GM12878 (cell line): ENCODE measurements around the gene CXXC5. TPM values are rescaled to one million over a fixed set of nuclear protein-coding genes. Genes with fewer than 3 reads are reported as not detected.
"Not testable (repeated sequence)": the region's sequence is repeated elsewhere in the genome, so short reads cannot be mapped to it uniquely, and the experiment has no call there.

Source experiments
- ATAC-seq: fragments of 200-7000 bp; cut with Tn5 transposase; 3 replicates; pipeline ENCODE4 v1.9.1; 2020; ENCODE audit warnings: mild to moderate bottlenecking, moderate library complexity
- BruUV-seq: library from RNA; stranded (reverse); fragments of 400-500 nt; replicated peaks from 2 replicates; lab custom pipeline; 2021; lab: Mats Ljungman, UMichigan
- CTCF ChIA-PET: fragments of 300-600 bp; sonication (Branson Sonifier 250); formaldehyde crosslinking; extraction: SDS; loops from one replicate; lab custom pipeline; 2021; ENCODE audit warnings: inconsistent platforms; lab: Yijun Ruan, JAX
- POLR2A ChIA-PET: fragments of 350-600 bp; formaldehyde crosslinking; extraction: SDS; loops from one replicate; lab custom pipeline; 2021; ENCODE audit warnings: inconsistent platforms; lab: Charles Lee
- RAD21 ChIA-PET: fragments of 300-600 bp; sonication (Branson Sonifier 250); formaldehyde crosslinking; loops from one replicate; lab custom pipeline; 2023; ENCODE audit warnings: antibody characterized with exemption; ENCODE audit not compliant: unreplicated experiment; lab: Charles Lee
- SMC1A ChIA-PET: fragments of 300-600 bp; sonication (Branson Sonifier 250); formaldehyde crosslinking; loops from one replicate; lab custom pipeline; 2023; ENCODE audit not compliant: unreplicated experiment, uncharacterized antibody; lab: Charles Lee
- DNase-seq: peaks from one replicate; pipeline ENCODE4 v3.0.0-alpha.2; 2011; ENCODE audit warnings: low read depth, low spot score
- FAIRE-seq: peaks from 3 replicates; lab custom pipeline; 2011; peaks lifted over from hg19 to GRCh38; lab: Jason Lieb, UNC
- H2AFZ ChIP-seq: 2 replicates; pipeline ENCODE4 v1.6.0; 2011; ENCODE audit warnings: low read depth, low read length, control low read depth; ENCODE audit not compliant: control insufficient read depth
- H3K27ac ChIP-seq: 2 replicates; pipeline ENCODE4 v1.5.1; 2011; ENCODE audit warnings: control low read depth; ENCODE audit not compliant: control insufficient read depth, insufficient read depth
- H3K27me3 ChIP-seq, 2 experiments: replicated peaks in 1 of 2; 2 replicates each; pipeline versions ENCODE4 v1.6.0 to v1.6.1; 2011; ENCODE audit warnings: low read length in 1 of 2; ENCODE audit not compliant: control insufficient read depth in 2 of 2, insufficient read depth in 2 of 2
- H3K36me3 ChIP-seq, 2 experiments: 2 replicates each; pipeline ENCODE4 v1.5.1; 2011; ENCODE audit warnings: low read length in 1 of 2; ENCODE audit not compliant: control insufficient read depth in 2 of 2, insufficient read depth in 2 of 2
- H3K4me1 ChIP-seq: 2 replicates; pipeline ENCODE4 v1.6.1; 2011; ENCODE audit warnings: mild to moderate bottlenecking, low read length, moderate library complexity, mixed read lengths; ENCODE audit not compliant: control insufficient read depth, insufficient read depth
- H3K4me2 ChIP-seq: 2 replicates; pipeline ENCODE4 v1.6.0; 2011; ENCODE audit warnings: control low read depth; ENCODE audit not compliant: control insufficient read depth, insufficient read depth
- H3K4me3 ChIP-seq: fragments of 200-600 bp; sonication (generic); 2 replicates; pipeline ENCODE4 v1.5.1; 2016
- H3K79me2 ChIP-seq: 2 replicates; pipeline ENCODE4 v1.6.0; 2011; ENCODE audit warnings: low read length; ENCODE audit not compliant: control insufficient read depth, insufficient read depth
- H3K9ac ChIP-seq: 2 replicates; pipeline ENCODE4 v1.8.0; 2011; ENCODE audit warnings: low read length, control low read depth, mixed read lengths; ENCODE audit not compliant: control insufficient read depth, insufficient read depth
- H3K9me3 ChIP-seq: replicated peaks from 3 replicates; pipeline ENCODE4 v1.5.1; 2011; ENCODE audit warnings: mild to moderate bottlenecking, low read length; ENCODE audit not compliant: control insufficient read depth, insufficient read depth
- H4K20me1 ChIP-seq: 2 replicates; pipeline ENCODE4 v1.6.0; 2011; ENCODE audit not compliant: control insufficient read depth, insufficient read depth
- FOS ChIP-seq: IDR thresholded peaks from 3 replicates; pipeline ENCODE4 v1.6.1; 2011; ENCODE audit warnings: borderline replicate concordance; ENCODE audit not compliant: insufficient read length; ENCODE audit errors: extremely low read depth
- FOXM1 ChIP-seq: IDR thresholded peaks from 2 replicates; pipeline ENCODE4 v1.6.1; 2012; ENCODE audit warnings: low read depth, mild to moderate bottlenecking, inconsistent platforms, low read length, moderate library complexity
- WGBS: methylation state at CpG from one replicate; pipeline ENCODE4 v1.1.6; 2016; ENCODE audit warnings: low lambda C conversion rate; ENCODE audit not compliant: insufficient replicate concordance, insufficient coverage; ENCODE audit errors: missing lambda C conversion rate; 5-methylcytosine and 5-hydroxymethylcytosine counted together
- in situ Hi-C: fragments of 300-500 bp; cut with MboI; formaldehyde crosslinking; loops from 9 replicates; pipeline ENCODE4 v1.14.3; 2018; ENCODE audit warnings: mixed read lengths
- intact Hi-C: fragments of 100-400 bp; cut with micrococcal nuclease; formaldehyde crosslinking; loops from one replicate; pipeline ENCODE4 v1.14.2; 2022; ENCODE audit not compliant: unreplicated experiment
- polyA plus RNA-seq, 11 experiments: library from polyadenylated mRNA; depleted of rRNA in 4 of 11; unstranded in 6 of 11; stranded (reverse) in 5 of 11; fragments of >200 nt; fragmentation: Nextera tagmentation in 4 of 11; fragmentation: Illumina TruSeq in 1 of 11; extraction: Ambion mirVana in 4 of 11; extraction: Trizol in 1 of 11; gene quantifications; 1 replicate in 1 of 11; 2 replicates in 10 of 11; pipeline versions ENCODE4 v1.2.1 to v1.2.3, GENCODE V29; 2011 to 2016; ENCODE audit warnings: inconsistent platforms in 2 of 11, missing spikeins in 2 of 11, low read depth in 1 of 11
- total RNA-seq, 4 experiments: library from RNA; depleted of rRNA in 3 of 4; stranded (reverse); fragments of >200 nt in 3 of 4; fragmentation: Illumina TruSeq in 1 of 4; extraction: Trizol in 1 of 4; gene quantifications; 2 replicates each; pipeline versions ENCODE4 v1.2.1 to v1.2.3, GENCODE V29; 2013 to 2021
- TF ChIP-seq, protein P1 (sequence below): fragments of 450-650 bp; IDR thresholded peaks from 2 replicates; pipeline ENCODE4 v1.6.1; 2017; ENCODE audit warnings: mild to moderate bottlenecking, moderate library complexity

CXXC5 gene
- total and polyA plus RNA-seq, 10 of the 15 experiments (the other 5 are each of a cell fraction or from before 2014, with no cell fraction given) = 1.8 to 90.8 (median 40.7) TPM

DNA sequence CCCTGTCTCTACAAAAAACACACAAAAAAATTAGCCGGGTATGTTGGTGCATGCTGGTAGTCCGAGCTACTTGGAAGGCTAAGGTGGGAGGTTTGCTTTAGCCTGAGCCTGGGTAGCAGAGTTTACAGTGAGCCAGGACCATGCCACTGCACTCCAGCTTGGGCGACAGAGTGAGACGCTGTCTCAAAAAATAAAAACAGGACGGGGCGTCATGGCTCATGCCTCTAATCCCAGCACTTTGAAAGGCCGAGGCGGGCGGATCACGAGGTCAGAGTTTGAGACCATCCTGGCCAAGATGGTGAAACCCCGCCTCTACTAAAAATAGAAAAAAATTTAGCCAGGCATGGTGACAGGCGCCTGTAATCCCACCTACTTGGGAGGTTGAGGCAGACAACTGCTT lies 46.7 kb upstream of the CXXC5 start (continued):
- TF ChIP-seq, protein P1, sequence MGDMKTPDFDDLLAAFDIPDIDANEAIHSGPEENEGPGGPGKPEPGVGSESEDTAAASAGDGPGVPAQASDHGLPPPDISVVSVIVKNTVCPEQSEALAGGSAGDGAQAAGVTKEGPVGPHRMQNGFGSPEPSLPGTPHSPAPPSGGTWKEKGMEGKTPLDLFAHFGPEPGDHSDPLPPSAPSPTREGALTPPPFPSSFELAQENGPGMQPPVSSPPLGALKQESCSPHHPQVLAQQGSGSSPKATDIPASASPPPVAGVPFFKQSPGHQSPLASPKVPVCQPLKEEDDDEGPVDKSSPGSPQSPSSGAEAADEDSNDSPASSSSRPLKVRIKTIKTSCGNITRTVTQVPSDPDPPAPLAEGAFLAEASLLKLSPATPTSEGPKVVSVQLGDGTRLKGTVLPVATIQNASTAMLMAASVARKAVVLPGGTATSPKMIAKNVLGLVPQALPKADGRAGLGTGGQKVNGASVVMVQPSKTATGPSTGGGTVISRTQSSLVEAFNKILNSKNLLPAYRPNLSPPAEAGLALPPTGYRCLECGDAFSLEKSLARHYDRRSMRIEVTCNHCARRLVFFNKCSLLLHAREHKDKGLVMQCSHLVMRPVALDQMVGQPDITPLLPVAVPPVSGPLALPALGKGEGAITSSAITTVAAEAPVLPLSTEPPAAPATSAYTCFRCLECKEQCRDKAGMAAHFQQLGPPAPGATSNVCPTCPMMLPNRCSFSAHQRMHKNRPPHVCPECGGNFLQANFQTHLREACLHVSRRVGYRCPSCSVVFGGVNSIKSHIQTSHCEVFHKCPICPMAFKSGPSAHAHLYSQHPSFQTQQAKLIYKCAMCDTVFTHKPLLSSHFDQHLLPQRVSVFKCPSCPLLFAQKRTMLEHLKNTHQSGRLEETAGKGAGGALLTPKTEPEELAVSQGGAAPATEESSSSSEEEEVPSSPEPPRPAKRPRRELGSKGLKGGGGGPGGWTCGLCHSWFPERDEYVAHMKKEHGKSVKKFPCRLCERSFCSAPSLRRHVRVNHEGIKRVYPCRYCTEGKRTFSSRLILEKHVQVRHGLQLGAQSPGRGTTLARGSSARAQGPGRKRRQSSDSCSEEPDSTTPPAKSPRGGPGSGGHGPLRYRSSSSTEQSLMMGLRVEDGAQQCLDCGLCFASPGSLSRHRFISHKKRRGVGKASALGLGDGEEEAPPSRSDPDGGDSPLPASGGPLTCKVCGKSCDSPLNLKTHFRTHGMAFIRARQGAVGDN = no peak
- no peak for TF ChIP-seq FOS
- TF ChIP-seq FOXM1 = no peak

DNA sequence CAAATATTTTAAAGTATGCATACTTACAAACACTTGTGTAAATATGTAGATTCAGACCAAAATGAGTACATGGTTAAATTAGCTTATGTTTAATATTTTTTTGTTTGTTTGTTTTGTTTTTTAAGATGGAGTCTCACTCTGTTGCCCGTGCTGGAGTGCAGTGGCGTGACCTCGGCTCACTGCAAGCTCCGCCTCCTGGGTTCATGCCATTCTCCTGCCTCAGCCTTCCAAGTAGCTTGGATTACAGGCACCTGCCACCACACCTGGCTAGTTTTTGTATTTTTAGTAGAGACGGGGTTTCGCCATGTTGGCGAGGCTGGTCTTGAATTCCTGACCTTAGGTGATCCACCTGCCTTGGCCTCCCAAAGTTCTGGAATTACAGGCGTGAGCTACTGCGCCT lies 46.2 kb upstream of the CXXC5 start:
- RAD21 ChIA-PET, FAIRE-seq, H2AFZ ChIP-seq, intact Hi-C loops, ATAC-seq, H3K4me2 ChIP-seq, DNase-seq, CTCF ChIA-PET, in situ Hi-C loops, H3K27ac ChIP-seq, BruUV-seq, H3K4me1 ChIP-seq, H3K9me3 ChIP-seq, H3K27me3 ChIP-seq, H4K20me1 ChIP-seq, H3K4me3 ChIP-seq, H3K9ac ChIP-seq: not testable (repeated sequence)
- Histone ChIP-seq H3K36me3 (peaks cover 5 to 18% of the 10 kb centered on the region in 2 experiments; a peak in 3 of 4 replicates), H3K79me2 (peaks cover 31% of the 10 kb centered on the region)
- over 99% methylated on average over 9 of the region's 9 CpGs for WGBS
- POLR2A ChIA-PET = interaction anchor here (0.6 kb wide), 1 partner anchor 122 kb away, joined by 6 read pairs; no protein-coding TSS in a partner anchor
- SMC1A ChIA-PET = interaction anchor here (1.0 to 1.1 kb wide), 2 partner anchors 12 to 14 kb away, joined by 3 read pairs; no protein-coding TSS in a partner anchor
